GM19025 (cell line): ENCODE measurements around the gene PPP1R37.

ENCODE experiments used
- ATAC-seq: cut with Tn5 transposase; IDR thresholded peaks from one replicate; pipeline ENCODE4 v1.9.1; 2021; ENCODE audit warnings: mild to moderate bottlenecking, low read depth, moderate library complexity; ENCODE audit not compliant: unreplicated experiment

PPP1R37 gene

DNA sequence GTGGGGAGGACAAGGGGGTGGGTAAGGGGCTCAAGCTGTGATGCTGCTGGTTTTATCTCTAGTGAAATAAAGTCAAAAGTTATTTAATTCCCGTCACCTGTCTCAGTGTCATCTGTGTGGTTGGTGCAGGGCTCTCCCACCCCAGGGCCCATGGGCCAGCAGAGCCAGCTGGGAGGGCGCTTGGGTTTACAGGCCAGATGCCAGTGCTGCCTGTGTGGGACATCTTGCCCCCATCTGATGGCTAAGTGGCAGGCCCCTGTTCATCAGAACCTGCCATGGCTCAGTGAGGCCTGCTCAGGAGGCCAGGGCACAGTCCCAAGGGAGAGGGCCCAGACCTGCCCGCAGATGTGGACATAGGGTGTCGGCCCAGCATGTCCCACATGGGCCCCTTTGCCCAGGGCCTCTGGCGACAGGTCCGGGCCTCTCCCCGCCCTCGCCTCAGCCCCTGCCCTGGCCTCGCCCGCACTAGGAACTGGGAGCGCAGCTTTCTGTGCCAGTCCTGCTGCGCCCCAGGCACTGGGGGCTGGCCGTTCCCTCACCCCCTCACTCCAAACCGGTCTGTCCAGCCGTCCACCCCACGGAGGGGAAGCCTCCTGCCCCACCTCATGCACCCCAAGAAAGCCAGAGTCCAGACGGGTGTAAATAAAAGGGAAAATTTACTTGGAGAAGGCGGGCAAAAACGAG lies 22.0 kb upstream of the PPP1R37 start:
- ATAC-seq, result no peak

DNA sequence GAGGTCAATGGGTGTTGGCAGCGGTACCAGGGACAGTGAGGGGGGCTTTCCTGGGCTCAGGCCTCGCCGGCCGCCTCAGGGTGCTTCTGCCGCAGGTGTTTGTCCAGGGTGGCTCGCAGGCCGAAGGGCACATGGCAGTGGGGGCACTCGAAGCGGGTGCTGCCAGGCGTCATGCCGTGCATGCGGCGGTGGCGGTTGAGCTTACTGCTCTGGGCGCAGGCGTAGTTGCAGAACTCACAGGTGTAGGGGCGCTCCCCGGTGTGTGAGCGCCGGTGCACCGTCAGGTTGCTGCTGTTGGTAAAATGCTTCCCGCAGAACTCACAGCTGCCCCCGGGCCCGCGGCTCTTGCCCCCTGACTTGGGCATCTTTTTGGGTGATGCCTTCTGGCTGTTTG lies 21.4 kb upstream of the PPP1R37 start:
- no peak for ATAC-seq

DNA sequence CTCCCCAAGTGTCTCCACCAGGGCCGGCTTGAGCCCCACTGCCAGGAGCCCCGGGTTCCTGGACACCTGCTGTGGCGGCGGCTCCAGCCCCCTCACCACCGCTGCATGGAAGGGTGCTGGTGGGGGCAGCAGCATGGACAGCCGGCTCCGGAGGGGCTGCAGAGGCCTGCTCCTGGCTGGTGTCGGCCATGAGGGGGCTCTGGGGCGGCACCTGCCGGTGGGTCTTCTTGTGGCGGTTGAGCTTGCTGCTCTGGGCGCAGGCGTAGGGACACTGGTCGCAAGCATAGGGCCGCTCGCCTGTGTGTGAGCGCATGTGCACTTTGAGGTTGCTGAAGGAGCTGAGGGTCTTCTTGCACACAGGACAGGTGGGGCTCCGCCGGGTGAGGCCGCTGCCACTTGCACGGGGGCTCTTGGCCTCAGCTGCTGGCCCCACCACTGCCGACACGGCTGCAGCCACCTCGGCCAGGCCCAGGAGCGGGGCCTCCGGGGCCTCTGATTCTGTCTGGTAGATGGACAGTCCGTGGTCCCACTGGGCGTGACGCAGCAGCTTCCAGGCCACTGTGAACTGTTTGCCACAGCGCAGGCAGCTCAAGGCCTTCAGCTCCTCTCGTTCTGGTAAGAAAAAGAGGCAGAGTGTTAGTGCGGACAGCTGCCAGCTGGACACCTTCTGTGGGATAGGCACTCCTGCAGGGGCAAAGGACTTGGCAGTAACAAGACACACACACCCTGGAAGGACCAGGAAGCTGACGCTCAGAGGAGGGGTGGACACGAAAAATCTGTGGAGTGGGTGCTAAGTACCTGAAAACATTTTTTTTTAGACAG lies 20.8 kb upstream of the PPP1R37 start:
- no peak for ATAC-seq

DNA sequence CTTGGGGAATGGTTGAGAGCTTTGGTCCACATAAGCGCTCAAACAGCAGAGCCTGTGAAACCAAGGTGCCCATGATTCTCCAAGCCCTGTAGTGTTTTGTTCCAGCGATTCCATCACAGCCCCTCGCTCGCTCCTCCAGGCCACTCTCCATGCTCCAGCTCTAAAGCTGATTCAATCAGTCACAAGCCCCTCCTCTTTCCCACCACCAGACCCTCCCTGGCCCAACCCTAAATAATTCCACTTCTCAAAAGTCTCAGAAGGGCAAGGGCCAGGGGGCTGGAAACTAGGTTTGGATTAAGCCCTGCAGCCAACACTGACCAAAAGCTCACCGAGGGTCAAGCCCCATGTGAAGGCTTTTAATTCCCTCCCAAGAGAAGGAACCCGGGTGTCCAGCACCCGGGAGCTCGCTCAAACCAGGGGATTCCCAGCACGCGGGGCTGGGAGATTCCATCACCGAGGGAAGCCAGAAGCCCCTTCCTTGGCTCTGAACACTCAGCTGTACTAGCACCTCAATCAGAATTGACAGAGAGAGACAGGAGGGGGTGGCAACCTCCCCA lies 18.2 kb upstream of the PPP1R37 start:
- ATAC-seq, result no peak

DNA sequence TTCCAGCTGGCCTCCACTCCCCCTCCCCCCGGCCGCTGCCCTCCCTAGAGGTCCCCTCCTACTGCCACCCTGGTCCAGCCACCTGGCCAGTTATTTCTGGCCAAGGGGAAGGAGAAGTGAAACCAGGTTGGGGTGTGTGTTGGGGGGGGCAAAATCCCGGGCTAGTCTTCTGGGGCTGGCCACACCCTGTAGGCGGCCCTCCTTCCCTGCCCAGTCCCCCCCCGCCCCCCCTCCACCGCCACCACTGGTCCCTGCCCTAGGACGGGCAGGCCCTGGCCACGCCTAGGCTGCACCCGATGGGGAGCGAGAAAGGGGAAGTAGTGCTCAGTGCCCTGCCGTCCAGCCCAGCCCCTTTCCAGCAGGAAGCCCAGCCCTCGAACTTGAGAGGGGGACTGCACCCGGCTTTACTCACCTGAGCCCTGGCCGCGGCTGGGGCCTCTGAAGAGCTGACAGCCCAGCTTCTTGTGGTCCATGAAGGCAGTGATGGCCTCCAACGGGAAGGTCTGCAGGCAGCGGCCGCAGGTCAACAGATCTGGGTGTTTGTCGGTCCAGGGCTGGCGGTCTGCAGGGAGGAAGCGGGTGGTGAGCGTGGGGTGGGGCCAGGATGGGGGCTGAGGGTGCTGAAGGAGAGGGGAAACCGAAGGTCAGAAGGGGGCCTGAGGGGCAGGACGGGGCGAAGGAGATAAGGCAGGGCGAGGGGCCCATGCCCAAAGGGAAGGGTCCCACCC lies 17.5 kb upstream of the PPP1R37 start:
- peak; percentile 51 for ATAC-seq

DNA sequence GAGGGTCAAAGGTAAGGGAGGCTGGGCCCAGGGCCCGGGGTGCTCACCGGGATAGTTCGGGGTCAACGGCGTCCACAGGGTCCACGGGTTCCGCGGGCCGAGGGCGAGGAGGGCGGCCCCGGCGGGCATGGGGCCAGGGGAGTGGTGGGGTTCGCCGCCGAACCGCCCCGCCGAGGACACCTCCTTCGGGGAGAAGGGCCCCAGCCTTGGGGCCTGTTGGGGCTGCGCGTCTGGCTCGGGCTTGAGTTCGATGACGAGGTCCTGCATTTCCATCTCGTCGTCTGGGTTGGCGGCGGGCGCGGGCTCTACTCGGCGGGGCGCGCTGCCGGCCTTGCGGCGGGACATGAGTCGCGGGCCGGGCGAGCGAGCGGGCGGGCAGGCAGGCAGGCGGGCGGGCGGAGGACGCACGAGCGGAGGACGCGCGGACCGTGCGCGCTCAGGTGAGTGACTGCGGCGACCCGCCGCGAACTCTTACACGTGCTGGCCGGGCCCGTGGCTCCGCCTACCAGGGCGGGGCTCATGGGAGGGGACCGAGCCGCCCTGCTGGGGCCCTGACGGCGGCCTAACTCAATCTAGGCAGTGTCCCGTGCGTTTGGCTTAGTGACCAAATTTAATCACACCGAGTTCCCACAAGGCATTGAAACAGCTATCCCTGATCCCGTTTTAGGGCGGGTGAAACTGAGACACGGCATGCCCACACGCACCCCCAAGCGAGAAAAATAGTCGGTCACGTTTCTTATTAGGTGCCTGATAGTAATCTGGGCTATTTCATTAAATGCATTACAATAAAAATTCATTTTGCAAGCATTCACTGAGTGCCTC lies 16.7 kb upstream of the PPP1R37 start, which contains the start of gene ZNF296:
Gene ZNF296 (minus strand): TSS at position 450 of the 822 bp plus-strand sequence. CDS start 105 bp downstream, at position 345.
- peak; percentile 48 for ATAC-seq

DNA sequence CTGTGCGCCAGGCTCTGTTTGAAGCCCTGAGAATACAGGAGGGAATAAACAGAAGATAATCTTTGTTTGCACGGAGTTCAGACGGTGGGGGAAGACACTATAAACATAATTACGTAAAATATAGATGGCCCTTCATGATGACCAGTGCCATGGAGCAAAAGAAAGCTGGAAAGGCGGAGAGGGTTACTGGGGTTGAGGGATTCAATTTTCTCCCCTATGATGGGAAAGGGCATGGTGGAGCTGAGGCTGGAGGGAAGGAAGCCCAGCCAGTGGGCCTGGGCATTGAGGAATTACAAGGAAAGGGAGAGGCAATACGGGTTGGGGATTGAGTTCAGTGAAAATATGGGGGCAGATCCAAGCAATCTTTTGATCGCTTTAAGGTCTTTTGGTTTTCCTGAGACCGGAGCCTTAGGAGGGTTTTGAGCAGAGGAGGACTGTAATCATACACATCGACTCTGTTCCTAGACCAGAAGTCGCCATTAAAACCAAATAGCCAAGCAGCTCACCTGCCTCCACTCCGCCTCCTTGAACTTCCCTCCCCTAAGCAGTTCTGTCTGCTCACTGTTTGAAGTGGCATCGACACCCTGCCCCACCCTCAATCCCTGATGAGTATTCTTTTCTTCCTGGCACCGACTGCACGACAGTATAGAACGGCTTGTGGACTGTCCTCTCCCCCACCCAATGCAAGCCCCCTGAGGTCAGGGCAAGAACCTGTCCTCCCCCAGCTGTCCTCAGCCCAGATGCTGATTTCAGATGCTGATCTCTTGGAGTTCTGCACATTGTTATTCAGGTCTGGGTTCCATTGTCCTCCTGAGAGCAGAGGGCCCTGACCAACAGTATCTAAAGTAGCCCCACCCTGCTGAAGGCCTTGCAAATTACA lies 15.9 kb upstream of the PPP1R37 start:
- no peak for ATAC-seq

DNA sequence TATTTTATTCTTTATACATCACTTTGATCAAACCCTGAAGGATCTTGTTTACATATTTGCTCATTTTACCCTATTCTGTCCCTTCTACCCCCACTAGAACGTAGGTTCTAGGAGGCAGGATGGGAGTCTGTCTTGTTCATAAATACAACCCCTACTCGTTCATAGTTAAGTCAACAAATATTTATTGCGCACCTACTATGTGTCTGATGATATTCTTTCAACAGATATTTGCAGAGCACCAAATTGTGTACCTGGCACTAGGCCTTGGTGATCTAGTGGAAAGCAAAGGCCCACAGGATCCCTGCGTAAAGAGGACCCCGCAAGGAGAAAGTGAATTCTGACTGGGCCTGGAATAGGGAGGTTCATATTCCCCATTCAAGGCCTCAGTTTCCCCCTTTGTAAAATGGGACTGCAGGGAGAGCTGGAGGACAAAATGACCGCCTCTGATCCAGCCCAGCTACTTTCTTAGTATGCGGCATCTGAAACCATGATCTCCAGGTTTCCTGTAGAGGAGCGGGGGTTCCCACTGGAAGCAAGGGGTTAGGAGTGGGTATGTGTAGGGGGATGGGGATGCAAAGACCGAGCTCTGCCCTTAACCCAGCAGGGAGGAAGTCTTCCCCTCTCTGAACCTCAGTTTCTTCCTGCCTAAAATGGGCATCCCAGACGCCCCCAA lies 14.5 kb upstream of the PPP1R37 start:
- no peak for ATAC-seq

DNA sequence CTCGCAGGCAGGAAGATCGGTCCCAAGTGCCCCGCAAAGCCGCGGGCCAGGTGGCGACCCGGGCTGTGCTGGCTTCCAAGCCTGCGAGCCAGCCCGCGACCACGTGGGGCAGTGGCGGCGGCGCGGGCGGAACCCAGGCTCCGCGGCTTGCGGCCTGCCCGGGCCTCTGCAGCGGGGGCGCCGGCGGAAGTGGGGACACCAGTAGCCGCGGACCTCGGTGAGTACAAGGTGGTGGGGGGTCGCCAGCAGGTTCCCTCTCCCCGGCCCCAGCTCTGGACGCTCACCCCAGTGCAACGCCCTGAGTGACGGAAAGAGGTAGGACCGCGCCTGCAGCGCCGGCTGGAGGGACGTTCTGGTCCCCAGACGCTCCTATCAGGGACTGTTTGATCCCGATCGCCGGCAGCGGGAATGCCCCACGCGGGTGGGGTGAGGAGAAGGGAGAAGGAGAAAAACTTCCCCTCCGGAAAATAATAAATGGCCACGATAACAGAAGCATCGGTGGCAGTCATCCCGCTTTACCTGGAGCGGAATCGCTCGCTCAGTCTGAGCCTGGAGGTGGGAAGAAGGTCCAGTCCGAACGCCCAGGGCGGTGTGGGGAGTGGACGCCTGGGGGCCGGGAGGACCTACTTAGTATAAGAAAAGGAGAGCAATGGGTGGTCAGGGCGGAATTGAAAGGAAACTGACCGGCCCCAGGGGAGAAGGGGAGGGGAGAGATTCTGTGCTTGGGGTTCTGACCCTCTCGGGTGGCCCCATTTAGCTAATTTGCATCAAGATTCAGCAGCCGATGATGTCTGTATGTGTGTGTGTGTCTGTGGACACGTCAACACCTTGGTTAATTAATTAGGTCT lies 13.7 kb upstream of the PPP1R37 start, which contains the start of gene GEMIN7:
Gene GEMIN7 (plus strand): TSS at position 198 of the 848 bp plus-strand sequence. CDS start 10,855 bp downstream, outside the sequence.
- no peak for ATAC-seq

DNA sequence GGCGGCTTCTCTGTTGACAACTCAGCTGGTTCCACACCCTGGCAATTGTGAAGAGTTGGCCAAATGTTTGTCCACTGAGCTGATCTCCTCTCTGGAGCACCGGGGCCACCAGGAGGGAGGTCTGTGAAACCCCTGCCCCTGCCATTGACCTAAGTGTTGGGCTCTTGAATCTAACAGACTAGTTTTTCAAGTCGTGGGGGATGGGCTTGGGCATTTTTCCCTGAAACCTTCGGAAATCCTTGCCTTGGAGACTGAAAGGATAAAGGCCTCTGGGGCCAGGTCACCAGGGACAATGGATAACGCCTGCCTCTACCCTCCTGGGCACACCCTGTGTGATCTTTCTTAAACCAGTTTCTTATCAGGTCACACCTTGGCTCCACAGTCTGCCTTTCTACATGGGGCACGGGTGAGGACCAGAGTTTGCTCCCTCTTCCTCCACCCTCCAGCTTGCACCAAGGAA lies 13.0 kb upstream of the PPP1R37 start:
- ATAC-seq, result no peak

DNA sequence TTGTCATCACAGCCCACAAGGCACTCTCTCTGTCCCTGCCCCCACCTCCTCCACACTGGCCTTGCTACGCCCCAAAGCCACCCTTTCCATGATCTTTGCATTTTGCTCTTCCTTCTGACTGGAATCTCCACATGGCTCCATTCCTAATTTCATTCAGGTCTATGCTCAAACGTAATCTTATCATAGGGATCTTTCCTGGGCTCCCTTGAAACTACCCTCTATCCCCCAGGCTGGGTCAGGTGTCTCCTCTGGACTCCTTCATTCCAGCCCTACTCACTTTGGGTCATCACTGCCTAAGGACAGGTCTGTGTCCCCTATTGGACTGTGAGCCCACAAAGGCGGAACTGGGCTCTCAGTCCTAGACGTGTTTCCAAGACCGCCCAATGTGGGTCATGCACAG lies 10.8 kb upstream of the PPP1R37 start:
- no peak for ATAC-seq

DNA sequence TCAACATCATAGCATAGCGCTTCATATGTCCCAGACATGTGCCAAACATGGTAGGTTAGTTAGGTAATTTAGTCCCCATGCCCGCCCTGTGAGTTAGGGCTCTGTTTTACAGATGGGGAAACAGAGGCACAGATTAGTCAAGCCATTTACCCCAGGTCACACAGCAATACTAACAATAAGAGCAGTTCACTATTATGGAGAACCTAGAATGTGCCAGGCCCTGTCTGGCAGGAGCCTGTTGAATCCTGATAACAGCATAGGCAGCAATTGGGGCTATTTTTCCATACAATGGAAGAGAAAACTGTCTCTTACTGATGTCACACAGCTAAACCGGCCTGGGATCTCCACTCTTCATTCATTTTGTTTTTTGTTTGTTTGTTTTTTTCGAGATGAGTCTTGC lies 6.5 kb upstream of the PPP1R37 start:
- ATAC-seq, result no peak

DNA sequence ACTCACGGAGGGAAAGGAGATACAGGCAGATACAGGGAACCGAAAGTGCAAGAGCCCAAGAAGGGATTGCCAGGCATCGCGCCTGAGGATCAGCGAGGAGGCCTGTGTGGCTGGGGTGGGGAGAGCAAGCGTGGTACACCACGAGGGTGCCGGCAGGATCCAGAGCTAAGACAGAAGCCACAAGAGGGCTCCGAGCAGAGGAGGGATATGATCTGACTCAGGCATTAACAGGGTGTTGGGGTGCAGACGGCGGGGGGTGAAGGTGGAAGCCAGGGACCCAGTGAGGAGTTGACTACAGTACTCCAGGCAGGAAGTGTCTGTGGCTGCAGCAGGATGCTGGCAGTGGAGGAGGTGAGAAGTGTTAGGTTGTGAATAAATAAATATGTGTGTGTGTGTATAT lies 5.4 kb upstream of the PPP1R37 start:
- no peak for ATAC-seq

DNA sequence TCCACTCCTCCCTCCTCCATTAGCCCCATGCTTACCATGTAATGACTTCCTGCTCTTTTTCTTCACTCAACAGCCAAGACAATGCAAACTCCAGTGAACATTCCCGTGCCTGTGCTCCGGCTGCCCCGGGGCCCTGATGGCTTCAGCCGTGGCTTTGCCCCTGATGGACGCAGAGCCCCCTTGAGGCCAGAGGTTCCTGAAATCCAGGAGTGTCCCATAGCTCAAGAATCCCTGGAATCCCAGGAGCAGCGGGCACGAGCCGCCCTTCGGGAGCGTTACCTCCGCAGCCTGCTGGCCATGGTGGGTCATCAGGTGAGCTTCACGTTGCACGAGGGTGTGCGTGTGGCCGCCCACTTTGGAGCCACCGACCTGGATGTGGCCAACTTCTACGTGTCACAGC lies 2.9 kb upstream of the PPP1R37 start:
- ATAC-seq, result no peak

DNA sequence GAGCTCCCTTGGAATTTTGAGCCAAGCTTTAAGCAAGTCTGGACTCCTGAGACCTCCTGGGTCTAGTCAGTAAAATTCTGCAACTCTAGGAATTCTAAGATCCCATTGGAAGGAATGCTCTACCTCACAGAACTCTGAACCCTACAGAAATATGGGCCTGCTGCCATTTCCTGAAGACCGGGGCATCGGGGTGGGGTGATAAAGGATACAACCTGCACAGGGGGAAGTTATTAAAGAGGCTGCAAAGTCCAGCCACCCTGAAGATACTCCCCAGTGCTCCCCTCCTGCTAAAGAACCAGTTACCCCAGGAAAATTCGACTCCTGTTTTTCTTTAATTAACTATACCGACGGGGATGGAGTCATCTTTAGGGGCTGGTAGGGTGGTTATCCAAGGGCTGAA lies 2.4 kb upstream of the PPP1R37 start:
- ATAC-seq, result no peak

DNA sequence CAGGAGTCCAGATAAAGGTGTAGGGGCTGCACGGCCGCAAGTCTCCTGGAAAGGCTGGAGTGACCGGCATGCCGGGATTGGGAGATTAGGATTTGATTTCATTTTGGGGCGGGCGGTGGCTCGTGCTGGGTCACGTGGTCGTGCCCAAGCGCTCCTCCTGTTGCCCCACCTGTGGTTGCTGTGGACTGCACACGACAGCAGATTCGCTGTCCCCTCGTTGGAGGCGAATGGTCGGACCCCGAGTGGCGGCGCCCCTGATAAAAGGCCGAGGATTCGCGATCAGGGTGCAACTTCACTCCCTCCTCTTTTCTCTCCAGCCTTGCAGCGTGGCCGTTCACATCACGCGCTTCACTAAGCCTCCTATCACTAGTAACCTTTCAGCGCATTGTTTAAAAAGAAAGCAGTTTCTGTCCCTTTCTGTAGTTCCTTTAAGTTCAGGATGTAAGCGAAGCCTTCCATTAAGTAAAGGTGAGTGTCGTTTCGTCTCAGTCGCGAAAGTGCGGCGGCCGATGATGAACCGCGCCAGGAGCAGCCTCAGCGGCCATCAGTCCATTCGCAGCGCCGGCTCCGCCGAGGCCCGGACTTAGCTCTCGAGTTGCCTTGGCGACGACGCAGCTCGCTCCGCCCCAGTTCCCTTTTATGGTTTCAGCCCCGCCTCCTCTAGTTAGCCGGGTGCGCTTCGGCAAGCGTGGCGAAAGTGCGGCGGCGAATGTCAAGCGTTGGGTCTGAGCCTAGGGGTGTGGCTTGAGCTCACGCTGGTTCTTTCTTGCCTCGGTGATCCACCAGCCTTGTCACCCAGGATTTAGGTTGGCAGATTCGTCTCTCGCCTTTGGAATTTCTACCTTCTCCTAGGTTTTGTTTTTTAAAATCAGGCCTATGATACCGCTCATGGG lies 1.7 kb upstream of the PPP1R37 start:
- ATAC-seq, result peak; percentile 65
